Astrocyte of the cerebellum (primary cell): Measurements from ENCODE around the gene RHBDD2.
"Not testable (repeated sequence)": the region's sequence is repeated elsewhere in the genome, so short reads cannot be mapped to it uniquely, and the experiment has no call there.

Experiments used
- DNase-seq: peaks from one replicate; pipeline ENCODE4 v3.0.0-alpha.2; 2011; ENCODE audit warnings: low read depth
- H3K4me3 ChIP-seq: 2 replicates; pipeline ENCODE4 v1.5.1; 2011; ENCODE audit warnings: mild to moderate bottlenecking, low read depth, low read length, moderate library complexity
- in situ Hi-C: cut with HindIII; loops from 2 replicates; pipeline ENCODE4 v1.10.0; 2017; ENCODE audit warnings: low sequenced_read_pairs
- TF ChIP-seq, protein P1 (sequence below): IDR thresholded peaks from 2 replicates; pipeline ENCODE4 v1.5.1; 2012; ENCODE audit warnings: low read length, low read depth, moderate library complexity, mild to moderate bottlenecking; ENCODE audit errors: missing control alignments

RHBDD2 gene

DNA sequence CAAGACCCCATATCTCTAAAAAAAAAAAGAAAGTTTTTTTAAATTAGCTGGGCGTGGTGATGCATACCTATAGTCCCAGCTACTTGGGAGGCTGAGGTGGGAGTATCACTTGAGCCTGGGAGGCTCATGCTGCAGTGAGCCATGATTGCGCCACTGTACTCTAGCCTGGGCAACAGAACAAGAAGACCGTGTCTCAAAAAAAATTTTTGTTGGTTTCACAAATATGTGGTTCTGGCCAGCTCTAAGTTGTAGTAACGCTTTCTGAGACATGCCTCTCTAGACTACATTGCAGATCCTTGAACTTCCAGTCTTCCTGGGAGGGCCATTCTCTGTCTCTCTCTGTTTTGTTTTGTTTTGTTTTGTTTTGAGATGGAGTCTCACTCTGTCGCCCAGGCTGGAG lies 24.6 kb upstream of the RHBDD2 start:
- no peak for DNase-seq
- in situ Hi-C loops = no loop called here

DNA sequence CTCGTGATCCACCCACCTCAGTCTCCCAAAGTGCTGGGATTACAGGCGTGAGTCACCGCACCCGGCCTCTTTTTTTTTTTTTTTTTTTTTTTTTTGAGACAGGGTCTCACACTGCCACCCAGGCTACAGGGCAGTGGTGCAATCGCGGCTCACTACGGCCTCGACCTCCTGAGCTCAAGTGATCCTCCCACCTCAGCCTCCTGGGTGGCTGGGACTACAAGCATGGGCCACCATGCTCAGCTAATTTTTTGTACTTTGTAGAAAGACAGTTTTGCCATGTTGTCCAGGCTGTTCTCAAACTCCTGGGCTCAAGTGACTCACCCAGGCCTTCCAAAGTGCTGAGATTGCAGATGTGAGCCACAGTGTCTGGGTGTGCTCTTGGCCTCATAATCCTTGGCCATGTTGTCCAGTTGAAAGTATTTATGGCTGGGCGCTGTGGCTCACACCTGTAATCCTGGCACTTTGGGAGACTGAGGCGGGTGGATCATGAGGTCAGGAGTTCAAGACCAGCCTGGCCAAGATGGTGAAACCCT lies 24.0 kb upstream of the RHBDD2 start:
- in situ Hi-C loops, DNase-seq, H3K4me3 ChIP-seq: not testable (repeated sequence)

More for the DNA sequence above, 24.6 kb upstream of the RHBDD2 start:
- TF ChIP-seq, protein P1, sequence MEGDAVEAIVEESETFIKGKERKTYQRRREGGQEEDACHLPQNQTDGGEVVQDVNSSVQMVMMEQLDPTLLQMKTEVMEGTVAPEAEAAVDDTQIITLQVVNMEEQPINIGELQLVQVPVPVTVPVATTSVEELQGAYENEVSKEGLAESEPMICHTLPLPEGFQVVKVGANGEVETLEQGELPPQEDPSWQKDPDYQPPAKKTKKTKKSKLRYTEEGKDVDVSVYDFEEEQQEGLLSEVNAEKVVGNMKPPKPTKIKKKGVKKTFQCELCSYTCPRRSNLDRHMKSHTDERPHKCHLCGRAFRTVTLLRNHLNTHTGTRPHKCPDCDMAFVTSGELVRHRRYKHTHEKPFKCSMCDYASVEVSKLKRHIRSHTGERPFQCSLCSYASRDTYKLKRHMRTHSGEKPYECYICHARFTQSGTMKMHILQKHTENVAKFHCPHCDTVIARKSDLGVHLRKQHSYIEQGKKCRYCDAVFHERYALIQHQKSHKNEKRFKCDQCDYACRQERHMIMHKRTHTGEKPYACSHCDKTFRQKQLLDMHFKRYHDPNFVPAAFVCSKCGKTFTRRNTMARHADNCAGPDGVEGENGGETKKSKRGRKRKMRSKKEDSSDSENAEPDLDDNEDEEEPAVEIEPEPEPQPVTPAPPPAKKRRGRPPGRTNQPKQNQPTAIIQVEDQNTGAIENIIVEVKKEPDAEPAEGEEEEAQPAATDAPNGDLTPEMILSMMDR = no peak
- H3K4me3 ChIP-seq = no peak overlapping the region

DNA sequence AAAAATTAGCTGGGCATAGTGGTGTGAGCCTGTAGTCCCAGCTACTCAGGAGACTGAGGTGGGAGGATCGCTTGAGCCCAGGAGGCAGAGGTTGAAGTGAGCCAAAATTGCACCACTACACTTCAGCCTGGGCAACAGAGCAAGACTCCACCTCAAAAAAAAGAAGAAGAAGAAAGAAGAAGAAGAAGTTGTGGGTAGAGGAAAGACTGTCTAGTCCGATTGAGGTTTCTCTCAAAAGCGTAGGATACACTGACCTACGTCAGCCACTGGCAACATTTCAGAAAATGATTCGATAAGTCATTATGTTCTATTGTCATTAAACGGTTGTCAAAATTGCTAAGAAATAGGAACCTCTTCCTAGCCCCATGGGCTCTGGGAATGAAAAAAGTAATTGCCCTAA lies 22.3 kb upstream of the RHBDD2 start:
- TF ChIP-seq, protein P1 = no peak
- in situ Hi-C loops = no loop called here
- H3K4me3 ChIP-seq = no peak overlapping the region
- no peak for DNase-seq

DNA sequence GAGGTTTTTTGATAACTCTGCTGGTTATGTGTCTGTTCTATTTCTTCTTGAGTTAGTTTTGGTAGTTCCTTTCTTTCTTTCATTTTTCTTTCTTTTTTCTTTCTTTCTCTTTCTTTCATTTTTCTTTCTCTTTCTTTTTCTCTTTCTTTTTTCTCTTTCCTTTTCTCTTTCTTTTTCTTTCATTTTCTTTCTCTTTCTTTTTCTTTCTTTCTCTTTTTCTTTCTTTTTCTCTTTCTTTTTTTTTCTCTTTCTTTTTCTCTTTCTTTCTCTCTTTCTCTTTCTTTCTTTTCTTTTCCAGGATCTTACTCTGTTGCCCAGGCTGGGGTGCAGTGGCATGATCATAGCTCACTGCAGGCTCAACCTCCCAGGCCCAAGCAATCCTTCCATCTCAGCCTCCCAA lies 20.4 kb upstream of the RHBDD2 start:
- H3K4me3 ChIP-seq = no peak overlapping the region
- TF ChIP-seq, protein P1 = no peak
- in situ Hi-C loops = no loop called here
- DNase-seq = no peak

DNA sequence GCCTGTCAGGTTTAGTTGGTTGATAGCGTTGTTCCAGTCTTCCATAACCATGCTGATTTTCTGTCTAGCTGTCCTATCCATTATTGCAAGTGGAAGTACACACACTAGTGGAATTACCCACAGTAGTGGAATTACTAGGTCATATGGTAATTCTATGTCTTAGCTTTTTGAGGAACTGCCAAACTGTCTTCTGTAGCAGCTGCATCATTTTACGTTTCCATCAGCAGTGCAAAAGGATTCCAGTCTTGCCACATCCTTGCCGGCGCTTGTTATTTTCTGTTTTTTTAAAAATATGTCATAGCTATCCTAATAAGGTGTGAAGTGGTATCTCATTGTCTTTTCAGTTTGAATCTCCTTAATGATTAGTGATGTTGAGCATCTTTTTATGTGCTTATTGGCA lies 17.2 kb upstream of the RHBDD2 start:
- H3K4me3 ChIP-seq = no peak overlapping the region
- DNase-seq = no peak
- TF ChIP-seq, protein P1 = no peak
- in situ Hi-C loops = no loop called here

DNA sequence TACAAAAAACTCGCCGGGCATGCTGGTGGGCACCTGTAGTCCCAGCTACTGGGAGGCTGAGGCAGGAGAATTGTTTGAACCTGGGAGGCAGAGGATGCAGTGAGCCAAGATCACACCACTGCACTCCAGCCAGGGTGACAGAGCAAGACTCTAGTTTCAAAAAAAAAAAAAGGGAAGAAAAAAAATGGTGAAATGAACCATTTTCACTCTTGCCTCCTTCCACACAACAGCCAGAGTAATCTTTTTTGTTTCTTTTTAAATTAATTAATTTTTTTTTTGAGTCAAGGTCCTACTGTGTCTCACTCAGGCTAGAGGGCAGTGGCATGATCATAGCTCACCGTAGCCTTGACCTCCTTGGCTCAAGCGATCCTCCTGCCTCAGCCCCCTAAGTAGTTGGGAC lies 14.6 kb upstream of the RHBDD2 start:
- in situ Hi-C loops, DNase-seq, H3K4me3 ChIP-seq: not testable (repeated sequence)

DNA sequence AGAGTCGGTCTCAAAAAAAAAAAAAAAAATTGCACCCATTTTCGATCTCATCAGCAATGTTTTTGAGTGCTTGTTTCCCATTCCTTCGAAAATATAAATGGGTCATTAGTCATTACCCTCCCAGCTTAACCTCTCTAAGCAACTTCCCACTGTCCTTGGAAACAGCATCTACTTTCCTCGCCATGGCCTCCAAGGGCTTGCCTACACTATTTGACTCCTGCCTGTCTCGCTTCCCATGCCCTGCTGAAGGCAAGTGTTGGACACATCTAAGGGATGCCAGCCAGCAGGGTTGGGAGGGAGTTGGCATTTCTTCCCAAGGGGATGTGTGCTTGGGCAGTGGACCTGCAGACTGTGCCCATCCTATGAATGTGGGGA lies 12.7 kb upstream of the RHBDD2 start:
- in situ Hi-C loops = no loop called here
- TF ChIP-seq, protein P1 = no peak
- no peak overlapping the region for H3K4me3 ChIP-seq
- DNase-seq = no peak
